ENCODE results near the gene C16orf86.

Gene C16orf86

DNA sequence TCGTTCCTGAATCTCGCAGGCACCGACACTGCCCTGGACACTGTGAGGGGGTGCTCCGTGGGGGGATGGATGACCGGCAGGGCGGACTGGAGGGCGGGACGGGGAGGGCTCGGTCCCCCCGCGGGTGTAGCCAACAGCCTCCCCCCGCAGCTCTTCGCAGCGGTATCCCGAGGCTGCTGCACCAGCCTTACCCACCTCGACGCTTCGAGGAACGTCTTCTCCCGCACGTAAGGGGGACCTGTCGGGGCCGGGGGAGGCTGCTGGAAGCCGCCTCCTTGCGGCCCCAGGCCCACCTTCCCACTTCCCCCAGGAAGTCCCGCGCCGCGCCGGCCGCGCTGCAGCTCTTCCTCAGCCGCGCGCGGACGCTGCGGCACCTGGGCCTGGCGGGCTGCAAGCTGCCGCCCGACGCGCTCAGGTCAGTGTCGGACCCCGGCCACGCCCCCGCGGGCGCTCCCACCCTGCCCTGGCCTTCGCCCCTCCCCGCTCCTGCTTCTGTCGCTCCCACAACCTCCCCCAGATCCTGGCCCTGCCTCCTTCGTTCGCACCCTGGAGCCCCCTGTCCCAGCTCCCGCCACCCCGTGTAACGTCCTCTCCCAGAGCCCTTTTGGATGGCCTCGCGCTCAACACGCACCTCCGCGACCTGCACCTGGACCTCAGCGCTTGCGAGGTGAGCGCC is 18.4 kb upstream of the C16orf86 start:
- Mint-ChIP-seq H3K27me3 (ENCODE audit: low read depth) (peaks cover 63% of the 10 kb centered on the region), H3K36me3 (ENCODE audit: low read depth) (no peaks in the 10 kb centered on the region), H3K4me3 (no peak overlapping the region), H3K4me1 (no peaks in the 10 kb centered on the region), H3K9me3 (no peaks in the 10 kb centered on the region), H3K27ac (no peak overlapping the region)
- TF ChIP-seq, protein P1, sequence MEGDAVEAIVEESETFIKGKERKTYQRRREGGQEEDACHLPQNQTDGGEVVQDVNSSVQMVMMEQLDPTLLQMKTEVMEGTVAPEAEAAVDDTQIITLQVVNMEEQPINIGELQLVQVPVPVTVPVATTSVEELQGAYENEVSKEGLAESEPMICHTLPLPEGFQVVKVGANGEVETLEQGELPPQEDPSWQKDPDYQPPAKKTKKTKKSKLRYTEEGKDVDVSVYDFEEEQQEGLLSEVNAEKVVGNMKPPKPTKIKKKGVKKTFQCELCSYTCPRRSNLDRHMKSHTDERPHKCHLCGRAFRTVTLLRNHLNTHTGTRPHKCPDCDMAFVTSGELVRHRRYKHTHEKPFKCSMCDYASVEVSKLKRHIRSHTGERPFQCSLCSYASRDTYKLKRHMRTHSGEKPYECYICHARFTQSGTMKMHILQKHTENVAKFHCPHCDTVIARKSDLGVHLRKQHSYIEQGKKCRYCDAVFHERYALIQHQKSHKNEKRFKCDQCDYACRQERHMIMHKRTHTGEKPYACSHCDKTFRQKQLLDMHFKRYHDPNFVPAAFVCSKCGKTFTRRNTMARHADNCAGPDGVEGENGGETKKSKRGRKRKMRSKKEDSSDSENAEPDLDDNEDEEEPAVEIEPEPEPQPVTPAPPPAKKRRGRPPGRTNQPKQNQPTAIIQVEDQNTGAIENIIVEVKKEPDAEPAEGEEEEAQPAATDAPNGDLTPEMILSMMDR (IDR thresholded peaks at IDR 0.05; ENCODE audit: unreplicated experiment in 3 of 3) = no peak

DNA sequence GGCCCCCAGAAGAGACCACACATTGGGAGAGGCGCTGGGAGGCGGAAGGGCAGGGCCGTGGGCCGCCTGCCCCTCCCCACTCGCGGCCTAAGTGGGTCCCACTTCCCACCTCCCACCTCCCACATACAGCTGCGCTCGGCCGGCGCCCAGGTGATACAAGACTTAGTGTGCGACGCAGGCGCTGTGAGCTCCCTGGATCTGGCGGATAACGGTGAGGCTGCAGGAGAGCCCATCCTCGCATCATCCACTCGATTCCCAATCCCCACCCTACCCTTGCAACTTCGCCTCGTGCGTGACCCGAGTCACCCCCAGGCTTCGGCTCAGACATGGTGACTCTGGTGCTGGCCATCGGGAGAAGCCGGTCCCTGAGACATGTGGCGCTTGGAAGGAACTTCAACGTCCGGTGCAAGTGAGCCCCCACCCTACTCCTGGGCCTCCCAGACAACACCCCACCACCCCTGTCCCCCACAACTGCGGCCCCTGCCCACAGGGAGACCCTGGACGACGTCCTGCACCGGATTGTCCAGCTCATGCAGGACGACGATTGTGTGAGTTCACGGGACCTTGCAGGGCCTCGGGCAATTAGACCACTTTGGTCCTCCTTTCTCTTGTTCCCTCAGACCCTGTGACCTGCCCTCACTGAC is 17.7 kb upstream of the C16orf86 start:
- Mint-ChIP-seq H3K4me3 (no peak overlapping the region), H3K4me1 (no peaks in the 10 kb centered on the region), H3K27me3 (ENCODE audit: low read depth) (peaks cover 65% of the 10 kb centered on the region), H3K9me3 (no peaks in the 10 kb centered on the region), H3K27ac (no peak overlapping the region), H3K36me3 (ENCODE audit: low read depth) (no peaks in the 10 kb centered on the region)
- TF ChIP-seq, protein P1 (IDR thresholded peaks at IDR 0.05; ENCODE audit: unreplicated experiment in 3 of 3) = no peak

DNA sequence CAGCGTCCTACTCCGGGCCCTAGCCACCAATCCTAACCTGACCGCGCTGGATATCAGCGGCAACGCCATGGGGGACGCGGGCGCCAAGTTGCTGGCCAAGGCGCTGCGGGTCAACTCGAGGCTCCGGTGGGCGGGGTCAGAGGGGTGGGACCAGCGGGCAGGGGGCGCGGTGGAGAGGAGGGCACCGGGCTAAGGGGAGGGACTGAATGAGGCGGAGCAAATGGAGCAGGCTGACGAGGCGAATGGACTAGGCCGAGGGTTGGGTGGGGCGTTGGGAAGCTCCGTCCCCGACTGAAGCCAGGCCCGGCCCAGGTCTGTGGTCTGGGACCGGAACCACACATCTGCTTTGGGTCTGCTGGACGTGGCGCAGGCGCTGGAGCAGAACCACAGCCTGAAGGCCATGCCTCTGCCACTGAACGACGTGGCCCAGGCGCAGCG is 17.1 kb upstream of the C16orf86 start:
- no peaks in the 10 kb centered on the region for H3K9me3 Mint-ChIP-seq
- H3K4me1 Mint-ChIP-seq = no peaks in the 10 kb centered on the region
- TF ChIP-seq, protein P1 (IDR thresholded peaks at IDR 0.05; ENCODE audit: unreplicated experiment in 3 of 3) = no peak
- H3K27me3 Mint-ChIP-seq (ENCODE audit: low read depth) = peaks cover 61% of the 10 kb centered on the region
- H3K4me3 Mint-ChIP-seq = no peak overlapping the region
- H3K36me3 Mint-ChIP-seq (ENCODE audit: low read depth) = no peaks in the 10 kb centered on the region
- no peak overlapping the region for H3K27ac Mint-ChIP-seq

DNA sequence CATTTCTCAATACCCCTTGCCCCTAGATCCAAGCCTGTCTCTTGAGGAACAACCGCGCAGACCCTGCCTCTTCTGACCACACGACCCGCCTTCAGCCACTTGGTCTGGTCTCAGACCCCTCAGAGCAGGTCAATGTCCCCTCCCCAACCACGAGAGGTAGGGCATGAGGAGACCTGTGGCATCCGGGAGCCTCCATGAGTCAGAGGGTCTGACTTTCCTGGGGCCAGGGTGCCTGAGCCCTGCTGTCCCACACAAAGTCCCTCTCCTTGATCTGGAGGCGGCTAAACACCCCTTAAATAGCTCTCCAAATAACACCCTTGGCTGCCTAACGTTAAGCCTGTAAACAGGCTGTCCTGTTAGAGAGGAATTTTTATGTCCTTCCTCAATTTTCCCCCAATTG is 16.6 kb upstream of the C16orf86 start:
- Mint-ChIP-seq H3K36me3 (ENCODE audit: low read depth) (no peaks in the 10 kb centered on the region), H3K9me3 (no peaks in the 10 kb centered on the region), H3K4me1 (no peaks in the 10 kb centered on the region), H3K27me3 (ENCODE audit: low read depth) (peaks cover 65% of the 10 kb centered on the region), H3K4me3 (no peak overlapping the region), H3K27ac (no peak overlapping the region)
- TF ChIP-seq, protein P1 (IDR thresholded peaks at IDR 0.05; ENCODE audit: unreplicated experiment in 3 of 3) = no peak

DNA sequence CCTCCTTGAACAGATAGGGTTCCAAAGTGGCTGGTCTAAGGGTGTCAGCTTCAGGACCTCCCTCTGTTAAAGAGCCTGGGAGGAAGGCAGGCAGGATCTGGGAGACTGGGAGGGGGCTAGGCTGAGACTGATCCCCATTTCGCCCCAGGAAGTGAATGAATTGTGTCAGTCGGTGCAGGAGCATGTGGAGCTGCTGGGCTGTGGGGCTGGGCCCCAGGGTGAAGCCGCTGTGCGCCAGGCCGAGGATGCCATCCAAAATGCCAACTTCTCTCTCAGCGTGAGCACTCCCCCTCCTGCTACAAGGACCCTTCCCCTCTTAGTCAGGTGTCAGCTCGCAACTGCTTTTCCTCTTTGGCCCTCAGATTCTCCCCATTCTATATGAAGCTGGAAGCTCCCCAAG is 15.6 kb upstream of the C16orf86 start:
- Mint-ChIP-seq H3K27me3 (ENCODE audit: low read depth) (peaks cover 65% of the 10 kb centered on the region), H3K4me1 (no peaks in the 10 kb centered on the region), H3K9me3 (no peaks in the 10 kb centered on the region), H3K27ac (no peak overlapping the region), H3K4me3 (peak overlapping the region; percentile 12 to 83 (median 26)), H3K36me3 (ENCODE audit: low read depth) (no peaks in the 10 kb centered on the region)
- TF ChIP-seq, protein P1 (IDR thresholded peaks at IDR 0.05; ENCODE audit: unreplicated experiment in 3 of 3) = no peak

DNA sequence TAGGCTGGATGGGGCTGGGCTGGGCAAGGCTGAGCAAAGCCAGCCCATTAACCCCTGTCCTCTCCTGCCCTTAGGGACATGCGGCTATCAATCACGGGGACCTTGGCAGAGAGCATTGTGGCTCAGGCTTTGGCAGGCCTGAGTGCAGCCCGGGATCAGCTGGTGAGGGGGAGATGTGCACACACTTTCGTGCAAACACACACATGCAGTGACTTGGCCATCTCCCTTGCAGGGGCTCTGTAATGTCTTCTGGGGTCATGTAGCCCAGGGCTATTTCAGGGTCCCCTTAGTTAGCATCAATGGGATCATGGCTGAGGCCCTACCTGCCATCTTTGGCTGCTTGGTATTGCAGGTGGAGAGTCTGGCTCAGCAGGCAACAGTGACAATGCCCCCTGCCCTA is 14.8 kb upstream of the C16orf86 start:
- TF ChIP-seq, protein P1 (IDR thresholded peaks at IDR 0.05; ENCODE audit: unreplicated experiment in 3 of 3) = no peak

More for the DNA sequence above, 14.8 kb upstream of the C16orf86 start:
- Mint-ChIP-seq H3K4me3 (peak overlapping the region; percentile 79 to 83 (median 81)), H3K36me3 (ENCODE audit: low read depth) (no peaks in the 10 kb centered on the region), H3K27ac (no peak overlapping the region), H3K27me3 (ENCODE audit: low read depth) (peaks cover 57% of the 10 kb centered on the region), H3K9me3 (no peaks in the 10 kb centered on the region), H3K4me1 (no peaks in the 10 kb centered on the region)
